T-helper 22 cell (primary cell): ENCODE data around the gene ZNF688.
"Not testable (repeated sequence)": the region's sequence is repeated elsewhere in the genome, so short reads cannot be mapped to it uniquely, and the experiment has no call there.

Experiments
- DNase-seq: peaks from one replicate; pipeline ENCODE4 v3.0.0-alpha.2; 2020; ENCODE audit warnings: low read depth

The ZNF688 gene

DNA sequence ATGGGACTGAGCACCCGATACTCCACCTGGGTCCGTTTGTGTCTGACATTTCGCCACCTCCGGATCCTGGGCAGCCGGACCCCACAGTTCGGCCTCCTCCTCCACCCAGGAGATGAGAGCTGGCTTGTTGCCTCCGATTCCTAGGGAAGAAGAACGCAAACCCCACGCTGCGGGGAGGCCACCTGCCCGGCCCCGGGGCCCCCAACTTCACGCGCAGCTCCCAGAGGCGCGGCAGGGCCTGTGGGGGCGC is 13.9 kb downstream of the ZNF688 start:
- DNase-seq: no peak

DNA sequence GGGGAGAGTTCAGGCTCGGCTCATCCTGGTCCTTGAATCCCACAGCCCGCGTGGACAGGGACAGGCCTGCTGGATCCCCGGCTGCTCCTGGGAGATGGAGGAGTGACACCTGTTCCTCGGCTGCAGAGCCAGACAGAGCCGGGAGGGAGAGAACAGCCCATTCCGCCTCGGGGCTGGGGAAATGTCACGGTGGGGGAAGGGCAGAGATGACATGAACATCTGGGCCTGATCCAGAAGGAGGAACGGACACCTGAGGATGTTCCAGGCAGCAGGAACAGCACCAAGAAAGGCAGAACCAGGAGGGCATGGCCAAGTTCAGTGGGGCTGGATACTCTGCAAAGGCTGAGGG is 15.4 kb downstream of the ZNF688 start:
- DNase-seq: no peak

DNA sequence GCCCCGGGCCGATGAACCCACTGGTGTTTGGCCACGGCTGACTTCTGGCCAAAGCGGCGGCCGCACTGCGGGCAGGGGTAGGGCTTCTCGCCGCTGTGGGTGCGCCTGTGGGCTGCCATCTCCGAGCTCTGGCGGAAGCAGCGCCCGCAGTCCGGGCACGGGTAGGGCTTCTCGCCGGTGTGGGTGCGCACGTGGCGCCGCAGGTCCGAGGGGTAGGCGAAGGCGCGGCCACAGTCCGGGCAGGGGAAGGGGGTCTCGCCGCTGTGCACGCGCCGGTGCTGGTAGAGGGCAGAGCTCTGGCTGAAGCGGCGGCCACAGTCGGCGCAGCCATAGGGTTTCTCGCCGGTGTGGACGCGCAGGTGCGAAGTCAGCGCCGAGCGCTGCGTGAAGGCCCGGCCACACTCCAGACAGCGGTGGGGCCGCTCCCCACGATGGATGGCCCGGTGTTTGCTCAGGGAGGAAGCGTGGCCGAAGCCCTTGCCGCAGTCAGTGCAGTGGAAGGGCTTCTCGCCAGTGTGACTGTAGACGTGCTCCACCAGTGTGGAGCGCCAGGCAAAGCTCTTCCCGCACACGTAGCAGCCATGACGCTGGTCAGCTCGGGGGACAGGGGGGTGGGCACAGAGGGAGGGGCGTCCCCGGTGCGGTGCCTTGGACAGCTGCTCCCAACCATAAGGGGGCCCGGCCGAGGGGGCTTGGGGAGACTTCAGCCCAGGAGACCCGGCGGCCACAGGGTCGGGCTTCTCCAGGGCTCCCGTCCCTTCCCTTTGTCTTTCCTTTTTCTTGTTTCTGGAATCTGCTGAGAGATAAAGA is 16.0 kb downstream of the ZNF688 start:
- DNase-seq: no peak

DNA sequence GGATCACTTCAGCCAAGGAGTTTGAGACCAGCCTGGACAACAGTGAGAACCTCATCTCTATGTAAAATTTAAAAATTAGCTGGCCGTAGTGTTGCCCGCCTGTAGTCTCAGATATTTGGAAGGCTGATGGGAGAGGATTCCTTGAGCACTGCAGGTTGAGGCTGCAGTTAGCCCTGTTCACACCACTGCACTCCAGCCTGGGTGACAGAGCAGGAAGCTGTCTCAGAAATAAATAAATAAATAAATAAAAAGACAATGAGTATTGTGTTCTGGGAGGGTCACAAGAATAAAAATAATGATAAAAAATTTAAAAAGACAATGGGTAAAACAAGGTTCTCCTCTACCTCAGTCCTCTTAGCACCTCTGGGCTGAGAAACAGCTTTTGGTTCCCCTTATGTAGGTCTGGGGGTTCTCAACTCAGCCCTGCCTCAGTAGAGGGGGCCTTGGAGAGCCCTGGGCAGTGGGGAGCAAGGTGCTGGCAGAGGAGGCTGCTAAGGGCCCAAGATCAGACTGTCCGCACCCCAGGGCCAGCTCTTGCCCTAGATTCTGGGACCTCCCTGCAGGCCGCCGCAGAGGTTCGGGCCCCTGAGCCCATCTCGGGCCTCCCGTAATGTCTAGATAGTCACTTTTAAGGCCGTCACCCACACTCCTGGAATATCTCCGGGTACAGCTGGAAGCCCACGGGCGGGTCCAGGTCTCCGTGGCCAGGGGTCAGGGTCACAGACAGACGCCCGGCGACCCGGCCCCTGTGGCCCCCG is 16.8 kb downstream of the ZNF688 start:
- DNase-seq: no peak

DNA sequence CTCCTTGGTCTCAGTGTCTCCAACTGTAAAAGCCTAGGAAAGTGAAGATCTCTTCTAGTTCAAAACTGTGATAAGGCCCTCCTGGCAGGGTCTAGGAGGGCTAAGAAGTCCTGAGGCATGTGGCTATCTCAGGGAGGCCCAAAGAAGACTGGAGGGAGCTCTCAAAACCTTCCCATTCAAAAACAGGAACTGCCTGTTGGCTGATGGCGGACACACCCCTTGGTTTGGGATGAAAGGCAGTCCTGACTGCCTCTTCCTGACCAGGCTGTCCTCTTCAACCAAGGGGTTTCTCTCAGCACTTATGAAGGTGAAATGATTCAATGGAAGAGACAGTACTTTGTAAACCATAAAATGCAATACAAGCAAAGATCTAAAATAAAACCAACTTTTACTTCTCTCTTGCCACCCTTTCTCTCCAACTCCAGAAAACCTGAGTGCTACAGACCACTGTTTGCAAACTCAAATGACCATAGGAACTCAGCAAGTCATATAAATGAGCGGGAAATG is 18.1 kb downstream of the ZNF688 start:
- no peak for DNase-seq

DNA sequence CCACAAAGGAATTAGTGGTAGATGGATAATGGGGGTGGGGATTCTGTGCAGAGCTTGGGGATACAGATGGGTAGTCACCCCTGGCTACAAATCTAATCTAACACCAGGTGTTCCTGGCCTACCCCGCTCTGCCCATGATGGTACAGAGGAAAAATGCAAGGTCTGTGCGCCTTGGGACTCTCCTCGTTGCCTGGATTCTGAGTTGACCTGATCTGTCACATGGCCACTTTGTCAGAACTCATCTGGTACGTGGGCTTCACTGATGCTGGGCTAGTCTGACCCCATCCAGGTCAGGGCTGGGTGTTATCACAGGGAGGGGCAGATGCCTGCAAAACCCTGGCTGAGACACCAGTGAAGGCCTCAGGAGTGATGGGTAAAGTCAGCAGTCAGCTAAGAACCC is 18.6 kb downstream of the ZNF688 start:
- DNase-seq: no peak

DNA sequence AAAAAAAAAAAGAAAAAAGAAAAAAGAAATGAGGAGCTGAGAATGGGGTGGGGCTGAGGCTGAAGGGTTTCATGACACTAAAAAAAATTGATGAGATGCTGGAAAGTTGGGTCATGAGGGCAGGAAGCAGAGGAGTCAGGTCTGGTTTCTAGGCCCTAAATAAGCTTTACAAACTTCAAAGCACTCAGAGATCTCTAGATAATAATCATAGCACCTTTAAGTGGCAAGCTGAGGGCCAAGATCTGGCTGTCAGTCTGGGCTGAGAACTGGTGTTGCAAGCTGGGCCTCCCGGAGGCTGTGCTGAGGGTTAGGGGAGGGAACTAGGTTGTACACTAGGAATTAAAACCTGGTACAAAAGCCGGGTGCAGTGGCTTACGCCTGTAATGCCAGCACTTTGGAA is 19.7 kb downstream of the ZNF688 start:
- DNase-seq: peak; percentile 72

DNA sequence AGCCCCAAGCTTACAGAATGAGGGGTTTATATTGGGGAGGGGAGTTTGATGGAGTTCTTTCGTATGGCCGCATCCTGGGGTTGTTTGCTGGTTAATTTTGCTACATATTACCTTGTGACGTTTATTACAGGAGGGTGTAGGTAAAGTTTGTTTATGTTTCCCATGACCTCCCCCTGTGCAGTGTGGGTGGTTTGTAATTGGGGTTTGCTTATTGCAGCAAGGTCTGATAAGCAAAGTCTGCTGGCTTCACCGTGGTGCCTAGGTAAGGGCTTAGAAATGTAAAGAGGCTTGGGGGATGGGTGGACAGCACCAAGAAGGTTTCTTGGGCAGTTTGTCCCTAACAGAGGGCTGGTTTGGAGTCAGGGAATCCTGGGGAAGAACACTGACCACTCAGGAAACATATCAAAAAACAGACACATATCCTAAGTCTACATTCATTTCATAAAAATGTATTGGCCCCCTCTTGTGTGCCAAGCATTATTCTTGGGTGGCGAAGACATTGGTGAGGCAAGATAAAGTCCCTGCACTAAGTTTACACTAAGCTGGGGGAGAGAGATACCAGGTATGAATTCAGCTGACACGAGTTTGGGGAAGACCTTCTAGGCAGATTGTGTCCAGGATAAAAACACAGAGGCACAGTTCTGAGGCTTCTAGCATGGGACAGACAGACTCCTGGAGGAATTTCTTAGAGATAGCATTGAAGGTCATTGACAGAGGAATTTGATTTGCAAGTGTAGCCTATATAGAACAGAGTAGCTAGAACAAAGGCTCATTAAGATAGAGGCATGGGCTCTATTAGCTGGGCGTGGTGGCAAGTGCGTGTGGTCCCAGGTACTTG is 22.9 kb downstream of the ZNF688 start:
- DNase-seq: no peak

DNA sequence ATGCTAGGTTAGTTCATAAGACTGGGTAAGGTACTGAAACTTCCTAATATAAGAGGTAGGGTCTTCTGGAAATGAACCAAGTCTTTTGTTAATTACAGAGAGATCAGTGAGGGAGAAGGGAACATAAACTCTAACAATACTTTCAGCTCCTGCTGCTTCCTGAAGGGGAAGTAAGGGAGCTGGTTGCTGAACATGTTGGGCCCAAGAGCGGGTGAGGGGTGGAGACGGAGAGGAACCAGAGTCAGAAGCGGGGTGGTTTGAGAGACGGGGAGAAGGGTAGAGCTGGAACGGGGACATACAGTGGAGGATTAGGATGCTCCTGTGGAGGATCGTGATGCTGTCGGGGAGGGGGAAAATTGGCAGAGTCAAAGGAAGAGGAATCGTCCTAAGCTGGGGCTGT is 25.4 kb downstream of the ZNF688 start:
- DNase-seq: no peak

DNA sequence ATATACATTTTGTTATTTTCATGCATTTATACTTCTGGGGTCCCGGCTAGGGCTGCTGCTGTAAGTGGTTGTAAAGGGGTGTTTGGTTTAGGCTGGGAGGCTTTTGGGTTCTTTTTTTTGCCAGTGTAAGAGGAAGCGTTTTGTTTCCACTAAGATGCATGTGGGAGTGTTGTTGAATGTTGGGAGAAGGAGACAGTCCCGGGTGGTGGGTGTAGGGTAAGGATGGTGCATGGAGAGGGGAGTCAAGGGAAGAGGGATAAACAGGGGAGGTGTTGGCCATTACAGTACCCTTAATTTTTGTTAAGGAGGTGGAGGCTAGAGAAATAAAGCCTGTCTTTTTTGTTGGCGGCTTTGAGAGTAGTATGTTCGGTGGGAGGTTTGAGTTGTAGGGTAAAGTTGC is 28.4 kb downstream of the ZNF688 start:
- no peak for DNase-seq

DNA sequence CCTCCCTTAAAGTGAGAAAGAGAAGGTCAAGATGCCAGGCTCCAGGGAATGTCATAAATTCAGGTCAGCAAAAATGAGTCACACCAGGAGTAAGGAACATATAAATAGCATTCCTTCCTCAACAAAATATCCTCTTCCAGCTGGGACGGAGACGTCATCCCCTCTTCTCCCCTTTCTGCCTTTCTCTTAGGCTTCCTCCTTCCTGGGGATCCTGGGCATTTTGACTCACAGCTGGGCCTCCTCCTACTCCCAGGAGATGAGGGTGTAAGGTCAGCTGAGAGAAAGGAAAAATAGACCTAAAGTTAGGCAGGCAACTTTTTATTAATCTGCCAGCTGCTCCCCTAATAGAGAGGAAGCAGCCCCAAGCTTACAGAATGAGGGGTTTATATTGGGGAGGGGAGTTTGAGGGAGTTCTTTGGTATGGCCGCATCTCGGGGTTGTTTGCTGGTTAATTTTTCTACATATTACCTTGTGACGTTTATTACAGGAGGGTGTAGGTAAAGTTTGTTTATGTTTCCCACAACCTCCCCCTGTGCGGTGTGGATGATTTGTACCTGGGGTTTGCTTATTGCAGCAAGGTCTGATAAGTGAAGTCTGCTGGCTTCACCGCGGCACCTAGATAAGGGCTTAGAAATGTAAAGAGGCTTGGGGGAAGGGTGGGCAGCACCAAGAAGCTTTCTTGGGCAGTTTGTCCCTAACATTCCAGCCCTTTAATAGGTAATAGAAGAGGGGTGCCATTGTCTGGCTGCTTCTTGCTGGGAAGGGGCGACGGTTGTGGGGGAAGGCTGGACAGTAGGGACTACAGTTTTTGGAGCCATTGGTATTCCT is 29.8 kb downstream of the ZNF688 start:
- no peak for DNase-seq

DNA sequence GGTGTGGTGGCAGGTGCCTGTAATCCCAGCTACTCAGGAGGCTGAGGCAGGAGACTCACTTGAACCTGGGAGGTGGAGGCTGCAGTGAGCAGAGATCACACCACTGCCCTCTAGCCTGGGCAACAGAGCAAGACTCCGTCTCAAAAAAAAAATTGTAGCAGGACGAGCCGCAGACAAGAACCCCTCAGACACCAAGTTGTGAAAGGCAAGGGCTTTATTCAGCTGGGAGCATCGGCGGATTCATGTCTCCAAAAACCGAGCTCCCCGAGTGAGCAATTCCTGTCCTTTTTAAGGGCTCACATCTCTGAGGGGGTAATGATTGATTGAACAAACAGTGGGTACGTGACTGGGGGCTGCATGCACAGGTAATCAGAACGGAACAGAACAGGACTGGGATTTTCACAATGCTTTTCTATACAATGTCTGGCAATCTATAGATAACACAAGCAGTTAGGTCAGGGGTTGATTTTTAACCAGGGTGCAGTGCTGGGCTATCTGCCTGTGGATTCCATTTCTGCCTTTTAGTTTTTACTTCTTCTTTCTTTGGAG is 30.5 kb downstream of the ZNF688 start:
- not testable (repeated sequence) for DNase-seq

DNA sequence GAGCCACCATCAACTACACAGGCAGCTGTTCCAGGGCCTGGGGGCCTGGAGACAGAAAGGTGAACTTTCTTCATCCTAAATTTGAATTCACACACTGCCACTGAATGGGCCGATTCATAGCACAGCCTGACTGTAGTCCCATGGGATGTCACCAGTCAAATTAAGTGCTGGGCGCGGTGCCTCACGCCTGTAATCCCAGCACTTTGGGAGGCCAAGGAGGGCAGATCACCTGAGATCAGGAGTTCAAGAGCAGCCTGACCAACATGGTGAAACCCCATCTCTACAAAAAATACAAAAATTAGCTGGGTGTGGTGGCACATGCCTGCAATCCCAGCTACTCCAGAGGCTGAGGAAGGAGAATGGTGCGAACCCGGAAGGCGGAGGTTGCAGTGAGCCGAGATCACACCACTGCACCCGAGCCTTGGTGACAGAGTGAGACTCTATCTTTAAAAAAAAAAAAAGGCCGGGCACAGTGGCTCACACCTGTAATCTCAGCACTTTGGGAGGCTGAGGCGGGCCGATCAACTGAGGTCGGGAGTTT is 31.5 kb downstream of the ZNF688 start:
- DNase-seq: not testable (repeated sequence)

DNA sequence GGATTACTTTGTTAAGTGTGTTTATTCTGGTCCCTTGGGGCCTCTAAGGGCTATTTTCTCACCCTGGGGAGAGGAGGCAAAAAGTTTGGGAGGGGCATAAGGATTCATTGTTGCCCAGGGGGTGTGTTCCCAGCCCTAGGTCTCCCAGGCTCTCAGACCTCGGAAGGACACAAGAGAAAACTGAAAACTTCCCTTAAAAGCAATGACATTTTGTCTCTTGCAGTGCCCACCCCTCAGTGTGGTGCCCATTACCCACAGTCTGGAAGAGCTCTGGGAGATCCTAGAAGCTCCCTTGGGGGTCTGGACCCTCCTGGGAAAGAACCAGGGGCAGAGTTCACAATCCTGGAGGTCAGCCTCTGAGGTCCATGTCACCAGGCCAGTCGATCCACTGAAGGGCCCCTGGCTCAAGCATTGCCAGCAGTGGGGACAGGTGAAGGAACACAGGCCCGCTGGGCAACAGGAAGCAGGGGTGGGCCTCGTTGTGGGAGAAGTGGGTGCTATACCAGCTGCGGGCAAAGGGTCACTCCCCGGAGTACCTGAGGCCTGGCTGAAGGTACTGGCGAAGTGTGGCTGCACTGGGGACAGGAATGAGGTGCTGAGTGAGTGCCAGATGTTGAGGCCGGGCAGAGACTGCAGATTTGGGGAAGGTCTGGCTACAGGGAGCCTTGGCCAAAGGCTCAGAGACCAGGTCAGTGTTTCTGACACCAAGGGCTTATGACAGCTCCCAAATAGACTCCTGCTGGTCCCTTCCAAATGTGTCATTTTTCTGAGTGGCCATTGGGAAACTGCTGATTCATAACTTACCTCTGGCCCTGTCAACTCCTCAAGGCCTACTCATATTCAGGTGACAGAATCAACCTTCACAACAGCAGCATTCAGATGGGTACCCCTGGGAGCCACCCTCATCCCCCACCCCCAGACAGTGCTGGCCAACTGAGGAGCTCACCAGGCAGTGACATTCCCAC is 32.2 kb downstream of the ZNF688 start:
- no peak for DNase-seq

DNA sequence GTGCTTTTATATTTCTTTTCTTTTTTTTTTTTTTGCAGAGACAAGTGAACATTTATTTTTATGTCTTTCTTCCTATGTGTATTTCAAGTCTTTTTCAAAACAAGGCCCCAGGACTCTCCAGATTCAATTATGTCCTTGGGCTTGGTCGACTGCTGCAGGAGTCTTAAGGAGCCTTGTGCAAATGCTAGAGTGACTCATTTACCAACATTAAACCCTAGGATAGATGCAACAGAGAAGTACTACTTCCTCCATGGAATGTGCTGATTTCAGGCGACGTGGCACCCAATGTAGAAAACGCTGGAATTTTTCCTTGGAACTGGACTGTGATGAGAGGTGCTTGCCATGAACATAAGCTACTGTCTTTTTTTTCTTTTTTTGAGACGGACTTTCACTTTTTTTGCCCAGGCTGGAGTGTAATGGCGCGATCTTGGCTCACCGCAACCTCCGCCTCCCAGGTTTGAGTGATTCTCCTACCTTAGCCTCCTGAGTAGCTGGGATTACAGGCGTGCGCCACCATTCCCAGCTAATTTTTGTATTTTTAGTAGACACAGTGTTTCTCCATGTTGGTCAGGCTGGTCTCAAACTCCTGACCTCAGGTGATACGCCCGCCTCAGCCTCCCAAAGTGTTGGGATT is 35.0 kb downstream of the ZNF688 start:
- not testable (repeated sequence) for DNase-seq

DNA sequence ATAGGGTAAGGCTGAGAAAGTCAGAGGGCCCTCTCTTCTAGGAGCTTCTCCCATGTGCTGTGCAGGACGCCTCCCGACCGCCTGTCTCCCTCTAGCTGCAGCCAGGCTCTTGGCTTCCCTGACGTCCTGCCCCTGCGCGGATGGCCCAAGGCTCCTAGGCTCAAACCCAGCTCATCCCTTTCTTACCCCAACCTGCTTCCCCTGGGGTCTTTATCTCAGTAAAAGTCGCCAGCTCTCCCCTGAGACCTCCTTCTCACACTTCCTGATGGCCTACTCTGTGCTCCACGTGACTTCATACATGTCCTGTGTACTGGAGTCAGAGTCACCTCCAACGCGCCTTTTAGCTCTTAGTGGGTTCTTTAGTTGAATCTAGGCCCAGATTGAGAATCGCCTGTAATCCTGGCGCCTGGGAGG is 35.7 kb downstream of the ZNF688 start:
- peak; percentile 39 for DNase-seq

DNA sequence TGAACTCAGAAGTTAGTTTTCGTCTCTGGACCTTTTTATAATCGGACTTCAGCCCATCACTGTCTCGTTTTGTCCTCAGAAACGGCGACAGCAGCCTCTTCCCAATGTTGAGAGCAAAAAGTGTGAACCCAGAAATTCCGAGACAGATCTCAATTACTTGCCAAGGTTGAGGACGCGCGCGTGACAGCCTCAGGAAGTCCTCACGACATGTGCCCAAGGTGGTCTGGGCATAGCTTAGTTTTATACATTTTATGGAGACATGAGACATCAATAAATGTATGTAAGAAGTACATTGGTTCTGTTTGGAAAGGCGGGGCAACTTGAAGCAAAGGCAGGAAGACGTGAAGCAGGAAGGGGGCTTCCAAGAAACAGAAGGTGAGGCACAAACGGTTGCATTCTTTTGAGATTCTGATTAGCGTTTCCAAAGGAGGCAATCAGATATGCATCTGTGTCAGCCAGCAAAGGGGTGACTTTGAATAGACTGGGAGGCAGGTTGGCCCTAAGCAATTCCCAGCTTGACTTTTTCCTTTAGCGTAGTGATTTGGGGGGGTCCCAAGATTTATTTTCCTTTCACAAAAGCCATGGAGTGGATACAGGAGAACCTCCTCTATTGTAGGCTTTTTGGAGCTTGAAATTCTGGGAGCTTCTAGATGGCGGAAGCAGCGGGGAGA is 36.3 kb downstream of the ZNF688 start:
- DNase-seq: no peak

DNA sequence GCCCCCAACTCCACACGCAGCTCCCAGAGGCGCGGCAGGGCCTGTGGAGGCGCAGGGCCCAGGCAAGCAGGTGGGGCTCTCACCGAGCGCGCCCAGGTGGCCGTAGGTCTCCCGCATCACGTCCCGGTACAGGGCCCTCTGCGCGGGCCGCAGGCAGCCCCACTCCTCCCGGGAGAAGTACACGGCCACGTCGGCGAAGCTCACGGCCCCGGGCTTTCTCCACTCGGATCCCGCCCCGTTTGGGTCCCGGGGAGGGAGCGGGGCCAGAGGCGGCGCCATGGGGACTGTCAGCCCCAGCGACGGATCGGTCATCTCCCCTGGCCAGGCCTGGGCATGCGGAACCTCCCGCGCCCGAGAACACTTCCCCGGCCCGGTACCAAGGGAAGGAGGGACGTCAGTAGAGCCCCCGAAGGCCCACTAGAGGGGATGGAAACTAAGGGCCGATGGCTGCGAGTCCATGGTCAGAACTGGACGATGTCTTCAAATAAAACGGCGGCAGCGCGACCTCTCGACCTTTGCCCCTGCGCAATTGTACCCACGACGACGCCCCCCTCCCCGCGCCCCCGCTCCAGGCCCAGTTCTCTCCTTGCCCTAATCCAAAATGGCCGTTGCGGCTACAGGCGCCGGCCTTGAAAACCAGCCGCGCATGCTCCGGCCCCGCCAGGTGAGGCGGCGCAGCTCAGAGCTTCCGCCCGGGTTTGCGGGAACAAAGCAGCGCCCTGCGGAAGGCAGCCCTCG is 37.0 kb downstream of the ZNF688 start, which contains the start of gene ZNF747:
ZNF747 (minus strand) TSS at position 491 of the 738 bp plus-strand sequence; CDS start at position 312, 179 bp downstream.
- peak; percentile 86 for DNase-seq
